Activated CD4-positive, alpha-beta memory T cell treated with anti-CD3 and anti-CD28 coated beads for 36 hours (primary cell): ENCODE data around the gene CYBB. TPM values are rescaled to one million over a fixed set of nuclear protein-coding genes. Genes with fewer than 3 reads are reported as not detected.

Source experiments
- CTCF ChIA-PET: fragments of 350-600 bp; sonication (Branson Sonifier 250); formaldehyde crosslinking; loops from one replicate; lab custom pipeline; 2021; ENCODE audit warnings: antibody characterized with exemption, inconsistent platforms; lab: Charles Lee
- POLR2A ChIA-PET: fragments of 350-600 bp; sonication (Branson Sonifier 250); formaldehyde crosslinking; loops from one replicate; lab custom pipeline; 2021; ENCODE audit warnings: antibody characterized with exemption; lab: Charles Lee
- DNase-seq: peaks from one replicate; pipeline ENCODE4 v3.0.0-alpha.2; 2020
- H3K27ac Mint-ChIP-seq: one replicate; pipeline ENCODE4 v1.8.0; 2021; ENCODE audit warnings: mixed read lengths
- H3K27me3 Mint-ChIP-seq: one replicate; pipeline ENCODE4 v1.8.0; 2021; ENCODE audit warnings: mixed read lengths
- H3K36me3 Mint-ChIP-seq: one replicate; pipeline ENCODE4 v1.8.0; 2021; ENCODE audit warnings: mixed read lengths
- H3K4me1 Mint-ChIP-seq: one replicate; pipeline ENCODE4 v1.8.0; 2021; ENCODE audit warnings: low read depth, mixed read lengths
- H3K4me3 Mint-ChIP-seq: one replicate; pipeline ENCODE4 v1.8.0; 2021; ENCODE audit warnings: mild to moderate bottlenecking, mixed read lengths
- H3K9me3 Mint-ChIP-seq: one replicate; pipeline ENCODE4 v1.8.0; 2021; ENCODE audit warnings: mixed read lengths
- intact Hi-C: fragments of 100-400 bp; cut with micrococcal nuclease; formaldehyde crosslinking; loops from one replicate; pipeline ENCODE4 v1.15.1; 2023
- total RNA-seq, 2 experiments: library from RNA; stranded (reverse); gene quantifications; one replicate each; pipeline ENCODE4 v1.2.3, GENCODE V29; 2021

CYBB gene
- total RNA-seq, 2 experiments from 2014 or later = not detected

DNA sequence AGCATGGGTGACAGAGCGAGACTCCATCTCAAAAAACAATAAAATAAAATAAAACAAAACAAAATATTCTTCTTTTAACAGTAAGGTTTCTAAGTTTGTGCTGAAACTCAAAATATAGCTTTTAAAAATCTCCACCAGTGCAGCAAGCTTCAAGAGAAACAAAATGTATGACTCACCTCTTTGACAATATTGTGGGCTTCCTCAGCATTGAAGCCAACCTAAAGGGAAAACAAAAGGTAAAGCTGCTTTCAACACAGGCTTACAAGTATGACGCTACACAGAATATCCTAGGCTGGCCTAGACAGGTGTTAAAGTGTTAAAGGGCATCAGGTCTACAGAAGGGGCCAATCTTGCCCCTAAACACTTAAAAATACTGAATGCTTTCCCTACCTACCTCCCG, 66.3 kb downstream of the CYBB start:
- peak overlapping the region; percentile 81 for H3K27ac Mint-ChIP-seq
- ChIA-PET POLR2A (interaction anchor here (1.2 kb wide), 1 partner anchor 100 kb away, joined by 3 read pairs; no protein-coding TSS in a partner anchor), CTCF (interaction anchor here (1.4 kb wide), 1 partner anchor 101 kb away, joined by 9 read pairs; no protein-coding TSS in a partner anchor)
- intact Hi-C loops = loop anchor here (1.0 to 10.0 kb wide), 2 partner anchors 26 to 129 kb away; no protein-coding TSS in a partner anchor
- peaks cover 24% of the 10 kb centered on the region for H3K4me1 Mint-ChIP-seq
- no peaks in the 10 kb centered on the region for H3K9me3 Mint-ChIP-seq
- H3K36me3 Mint-ChIP-seq = peaks cover 4% of the 10 kb centered on the region
- no peak for DNase-seq
- H3K4me3 Mint-ChIP-seq = peak overlapping the region; percentile 70
- no peaks in the 10 kb centered on the region for H3K27me3 Mint-ChIP-seq

DNA sequence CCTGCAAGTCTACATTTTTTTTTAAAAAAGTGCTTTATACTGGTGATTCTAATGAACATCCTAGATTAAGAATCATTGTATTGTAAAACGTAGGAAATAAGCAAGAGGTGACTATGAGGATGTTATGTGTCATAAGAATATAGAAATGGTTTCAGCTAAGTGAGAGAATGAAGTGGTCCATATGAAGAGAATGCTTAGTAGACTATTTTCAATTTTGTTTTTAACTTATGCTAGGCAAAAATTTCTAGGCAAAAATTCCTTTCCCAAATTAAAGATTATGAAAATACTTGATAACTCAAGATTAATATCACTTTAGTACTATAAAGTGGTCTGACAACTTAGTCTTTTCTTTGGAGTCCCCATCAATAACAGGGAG, 66.7 kb downstream of the CYBB start:
- peak overlapping the region; percentile 81 for H3K27ac Mint-ChIP-seq
- H3K36me3 Mint-ChIP-seq = peaks cover 2% of the 10 kb centered on the region
- H3K27me3 Mint-ChIP-seq = no peaks in the 10 kb centered on the region
- no peak for DNase-seq
- H3K9me3 Mint-ChIP-seq = no peaks in the 10 kb centered on the region
- peaks cover 22% of the 10 kb centered on the region for H3K4me1 Mint-ChIP-seq
- CTCF ChIA-PET = interaction anchor here (1.4 kb wide), 1 partner anchor 101 kb away, joined by 9 read pairs; no protein-coding TSS in a partner anchor
- H3K4me3 Mint-ChIP-seq = peak overlapping the region; percentile 70
- POLR2A ChIA-PET = interaction anchor here (1.2 kb wide), 1 partner anchor 101 kb away, joined by 3 read pairs; no protein-coding TSS in a partner anchor
- intact Hi-C loops = loop anchor here (1.0 to 10.0 kb wide), 2 partner anchors 26 to 128 kb away; no protein-coding TSS in a partner anchor

DNA sequence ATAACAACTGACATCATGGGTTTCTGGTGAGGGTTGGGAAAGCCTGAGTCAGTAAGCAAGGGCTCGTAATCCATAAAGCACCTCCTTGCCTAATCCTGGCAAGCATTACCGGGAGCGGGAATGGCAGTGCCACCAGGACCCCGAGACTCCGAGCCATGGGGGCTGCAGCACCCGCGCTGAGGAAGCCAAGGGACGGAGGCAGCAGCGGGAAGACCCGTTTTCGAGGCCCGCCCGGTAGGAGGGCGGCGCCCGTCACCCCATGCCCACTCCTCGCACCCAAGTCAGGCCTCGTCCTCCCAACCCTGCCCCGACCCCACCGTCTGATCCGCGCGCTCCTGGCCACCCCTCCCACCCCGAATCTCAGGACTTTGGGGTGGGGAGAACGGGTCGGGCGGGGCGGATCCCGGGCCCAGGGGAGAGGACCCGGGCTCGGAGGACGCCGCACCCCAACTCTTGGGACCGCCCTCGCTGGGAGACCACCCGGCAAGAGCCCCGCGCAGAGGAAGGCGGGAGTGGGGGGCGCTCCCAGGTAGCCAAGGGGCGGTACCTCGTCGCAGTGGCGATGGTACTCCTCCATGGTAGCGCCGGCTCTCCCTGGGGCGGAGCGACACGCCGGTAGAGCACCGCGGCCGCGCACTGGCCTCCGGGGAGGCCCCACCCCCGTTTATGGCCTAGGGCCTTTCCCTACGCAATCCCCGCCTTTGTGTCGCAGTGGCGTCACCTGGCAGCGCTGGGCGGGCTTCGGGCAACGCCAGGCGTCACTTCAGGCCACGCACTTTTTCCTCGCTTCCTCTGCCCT, 67.3 kb downstream of the CYBB start, which contains the start of gene DYNLT3:
DYNLT3 (minus strand) TSS at position 638 of the 799 bp plus-strand sequence; CDS start at position 577, 61 bp downstream.
- peaks cover 22% of the 10 kb centered on the region for H3K4me1 Mint-ChIP-seq
- peaks cover 2% of the 10 kb centered on the region for H3K36me3 Mint-ChIP-seq
- peak within 1 kb of the TSS; percentile 87 for H3K27ac Mint-ChIP-seq
- H3K9me3 Mint-ChIP-seq = no peaks in the 10 kb centered on the region
- DNase-seq = peak; percentile 87
- H3K4me3 Mint-ChIP-seq = peak within 1 kb of the TSS; percentile 70
- intact Hi-C loops = loop anchor here (1.0 to 10.0 kb wide), 3 partner anchors 25 to 128 kb away; no protein-coding TSS in a partner anchor
- POLR2A ChIA-PET = interaction anchor here (1.2 kb wide), 1 partner anchor 101 kb away, joined by 3 read pairs; no protein-coding TSS in a partner anchor
- H3K27me3 Mint-ChIP-seq = no peaks in the 10 kb centered on the region
- CTCF ChIA-PET = interaction anchor here (1.0 to 1.4 kb wide), 2 partner anchors 102 kb away, joined by 3 to 9 read pairs; no protein-coding TSS in a partner anchor

DNA sequence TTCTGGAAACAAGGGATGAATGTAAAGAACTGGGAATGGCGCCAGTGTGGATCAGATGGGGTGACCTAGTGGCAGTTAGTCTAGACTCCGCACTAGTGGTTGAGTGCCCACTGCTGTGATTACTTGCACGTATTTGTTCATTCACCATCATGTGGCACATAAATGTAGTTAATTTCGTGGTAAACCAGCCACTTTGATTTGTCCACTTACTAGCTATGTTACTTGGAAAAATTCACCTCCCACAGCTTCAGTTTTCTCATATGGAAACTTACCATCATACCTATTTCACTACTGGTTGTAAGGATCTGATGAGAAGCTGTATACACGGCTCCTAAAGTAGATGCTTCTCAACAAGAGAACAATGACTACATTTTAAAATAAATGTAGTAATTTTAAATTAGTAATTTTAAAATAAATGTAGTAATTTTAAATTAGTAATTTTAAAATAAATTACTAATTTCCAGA, 67.9 kb downstream of the CYBB start:
- Mint-ChIP-seq H3K27me3 (no peaks in the 10 kb centered on the region), H3K36me3 (peaks cover 2% of the 10 kb centered on the region), H3K27ac (peak overlapping the region; percentile 87), H3K9me3 (no peaks in the 10 kb centered on the region), H3K4me1 (peaks cover 22% of the 10 kb centered on the region), H3K4me3 (peak overlapping the region; percentile 70)
- intact Hi-C loops = loop anchor here (1.0 to 10.0 kb wide), 2 partner anchors 101 to 127 kb away; no protein-coding TSS in a partner anchor
- CTCF ChIA-PET = interaction anchor here (1.0 kb wide), 1 partner anchor 102 kb away, joined by 3 read pairs; no protein-coding TSS in a partner anchor
- DNase-seq = no peak
- POLR2A ChIA-PET = no interaction called here

- POLR2A ChIA-PET = no interaction called here
- Mint-ChIP-seq H3K27ac (no peak overlapping the region), H3K36me3 (no peaks in the 10 kb centered on the region), H3K27me3 (no peaks in the 10 kb centered on the region), H3K4me1 (no peaks in the 10 kb centered on the region), H3K9me3 (no peaks in the 10 kb centered on the region), H3K4me3 (no peak overlapping the region)
- intact Hi-C loops = no loop called here
- DNase-seq = no peak
- CTCF ChIA-PET = no interaction called here
Observed at GRCh38 chrX:37854148-37854547, 74.3 kb downstream of the CYBB start.

GRCh38 chrX:37854748-37855147, 74.9 kb downstream of the CYBB start:
- ChIA-PET CTCF (no interaction called here), POLR2A (no interaction called here)
- no peak overlapping the region for H3K27ac Mint-ChIP-seq

DNA sequence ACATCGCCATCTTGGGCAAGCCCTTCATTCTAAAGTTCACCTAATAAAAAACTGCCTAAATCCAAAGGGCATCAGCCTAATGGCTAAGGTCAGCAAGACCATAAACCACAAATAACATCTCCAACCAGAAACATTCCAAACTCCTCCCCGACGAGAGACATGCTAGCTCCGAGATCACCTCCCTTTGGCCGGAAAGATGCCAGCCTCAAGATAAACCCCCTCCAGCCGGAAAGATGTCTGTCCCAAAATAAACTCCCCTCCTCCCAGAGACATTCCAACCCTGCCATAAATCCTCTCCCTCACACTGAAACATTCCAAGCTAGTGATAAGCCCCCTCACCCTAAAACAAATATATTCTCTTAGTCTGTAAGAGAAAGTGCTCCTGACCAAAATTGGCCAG, 80.9 kb downstream of the CYBB start:
- H3K27me3 Mint-ChIP-seq = no peaks in the 10 kb centered on the region
- DNase-seq = no peak
- POLR2A ChIA-PET = no interaction called here
- H3K4me1 Mint-ChIP-seq = no peaks in the 10 kb centered on the region
- CTCF ChIA-PET = no interaction called here
- intact Hi-C loops = no loop called here
- no peak overlapping the region for H3K4me3 Mint-ChIP-seq
- H3K27ac Mint-ChIP-seq = no peak overlapping the region
- no peaks in the 10 kb centered on the region for H3K36me3 Mint-ChIP-seq
- H3K9me3 Mint-ChIP-seq = no peaks in the 10 kb centered on the region

More at GRCh38 chrX:37854748-37855147, 74.9 kb downstream of the CYBB start:
- no peak overlapping the region for H3K4me3 Mint-ChIP-seq
- no peaks in the 10 kb centered on the region for H3K9me3 Mint-ChIP-seq
- no peaks in the 10 kb centered on the region for H3K27me3 Mint-ChIP-seq
- no peaks in the 10 kb centered on the region for H3K36me3 Mint-ChIP-seq
- DNase-seq = no peak
- intact Hi-C loops = no loop called here
- H3K4me1 Mint-ChIP-seq = no peaks in the 10 kb centered on the region

DNA sequence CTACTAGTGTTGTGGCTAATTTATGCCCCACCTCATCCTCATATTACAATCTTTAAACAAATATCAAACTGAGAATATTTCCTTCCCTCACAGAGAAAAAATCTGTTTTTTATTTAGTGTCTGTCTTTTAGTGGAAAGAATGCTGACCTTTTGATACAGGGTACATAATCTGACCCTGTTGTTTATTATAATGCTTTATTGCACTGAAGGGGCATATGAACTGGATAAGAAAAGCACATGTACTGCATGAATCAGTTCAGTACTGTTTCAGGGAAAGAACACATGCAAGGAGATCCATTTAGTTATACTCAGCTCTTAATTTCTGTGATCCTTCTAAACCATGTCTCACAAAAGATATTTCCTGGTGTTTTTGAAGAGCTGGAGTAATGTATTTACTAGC, 83.0 kb downstream of the CYBB start:
- ChIA-PET POLR2A (no interaction called here), CTCF (no interaction called here)
- H3K9me3 Mint-ChIP-seq = peaks cover 3% of the 10 kb centered on the region
- H3K4me3 Mint-ChIP-seq = no peak overlapping the region
- peaks cover 3% of the 10 kb centered on the region for H3K4me1 Mint-ChIP-seq
- no peaks in the 10 kb centered on the region for H3K27me3 Mint-ChIP-seq
- no peak overlapping the region for H3K27ac Mint-ChIP-seq
- intact Hi-C loops = no loop called here
- no peaks in the 10 kb centered on the region for H3K36me3 Mint-ChIP-seq
- no peak for DNase-seq

Other genes with a start within 250 kb of the CYBB start
- under 1 TPM; 0.02 to 0.15 TPM for gene LANCL3, start 208.4 kb upstream of the CYBB start, total RNA-seq
- gene XK, start 94.3 kb upstream of the CYBB start, total RNA-seq = not detected
- 10 to 100 TPM; 27.2 to 27.7 TPM for gene DYNLT3, start 67.5 kb downstream of the CYBB start, total RNA-seq
- under 1 TPM in 1 of 2 experiments, not detected in 1; 0.05 TPM for gene SYTL5, start 226.5 kb downstream of the CYBB start, total RNA-seq